Activated T-cell treated with anti-CD3 and anti-CD28 coated beads, Interleukin-2, amount 50 U/mL, for 4 hours (primary cell): ENCODE results near the gene C2CD4A. TPM values are rescaled to one million over a fixed set of nuclear protein-coding genes. Genes with fewer than 3 reads are reported as not detected.

Source experiments
- ATAC-seq, 2 donors: fragments of 200-7000 bp; cut with Tn5 transposase; one replicate each; pipeline ENCODE4 v1.10.0; 2021
- DNase-seq: peaks from one replicate; pipeline ENCODE4 v3.0.0-alpha.2; 2020
- H3K27me3 Mint-ChIP-seq: one replicate; pipeline ENCODE4 v1.8.0; 2021; ENCODE audit warnings: low read depth, mixed read lengths
- H3K36me3 Mint-ChIP-seq: one replicate; pipeline ENCODE4 v1.8.0; 2022; ENCODE audit warnings: mixed read lengths; ENCODE audit not compliant: insufficient read depth
- H3K4me1 Mint-ChIP-seq: one replicate; pipeline ENCODE4 v1.8.0; 2021; ENCODE audit warnings: low read depth, mixed read lengths
- H3K4me3 Mint-ChIP-seq: one replicate; pipeline ENCODE4 v1.8.0; 2021; ENCODE audit warnings: mild to moderate bottlenecking, moderate library complexity, mixed read lengths
- H3K9me3 Mint-ChIP-seq: one replicate; pipeline ENCODE4 v1.8.0; 2021; ENCODE audit warnings: mixed read lengths
- total RNA-seq, 3 donors: library from RNA; stranded (reverse); gene quantifications; one replicate each; pipeline ENCODE4 v1.2.1, GENCODE V29; 2021

Gene C2CD4A
- total RNA-seq, 3 donors from 2014 or later = 0.43 to 1.0 (median 0.69) TPM

DNA sequence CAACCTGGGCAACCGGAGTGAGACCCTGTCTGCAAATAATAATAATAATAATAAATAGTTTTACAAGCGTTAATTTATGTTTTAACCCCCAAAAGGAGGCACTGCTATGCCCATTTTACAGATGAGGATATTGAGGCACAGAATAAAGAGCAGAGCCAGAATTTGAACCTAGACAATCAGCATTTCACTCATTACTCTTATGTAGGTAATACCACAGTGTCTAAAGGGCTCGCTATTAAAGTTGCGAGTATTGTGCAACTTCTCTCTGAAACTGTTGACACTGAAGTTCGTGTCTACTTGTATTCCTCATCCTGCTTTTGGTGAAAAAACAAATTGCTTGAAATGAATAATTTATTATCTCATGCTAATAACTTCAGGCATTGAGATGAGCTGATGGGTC is 2.8 kb downstream of the C2CD4A start:
- H3K4me3 Mint-ChIP-seq = no peak overlapping the region
- peaks cover 18% of the 10 kb centered on the region for H3K4me1 Mint-ChIP-seq
- no peaks in the 10 kb centered on the region for H3K9me3 Mint-ChIP-seq
- H3K27me3 Mint-ChIP-seq = peaks cover 20% of the 10 kb centered on the region
- no peaks in the 10 kb centered on the region for H3K36me3 Mint-ChIP-seq
- ATAC-seq = no peak
- no peak for DNase-seq

DNA sequence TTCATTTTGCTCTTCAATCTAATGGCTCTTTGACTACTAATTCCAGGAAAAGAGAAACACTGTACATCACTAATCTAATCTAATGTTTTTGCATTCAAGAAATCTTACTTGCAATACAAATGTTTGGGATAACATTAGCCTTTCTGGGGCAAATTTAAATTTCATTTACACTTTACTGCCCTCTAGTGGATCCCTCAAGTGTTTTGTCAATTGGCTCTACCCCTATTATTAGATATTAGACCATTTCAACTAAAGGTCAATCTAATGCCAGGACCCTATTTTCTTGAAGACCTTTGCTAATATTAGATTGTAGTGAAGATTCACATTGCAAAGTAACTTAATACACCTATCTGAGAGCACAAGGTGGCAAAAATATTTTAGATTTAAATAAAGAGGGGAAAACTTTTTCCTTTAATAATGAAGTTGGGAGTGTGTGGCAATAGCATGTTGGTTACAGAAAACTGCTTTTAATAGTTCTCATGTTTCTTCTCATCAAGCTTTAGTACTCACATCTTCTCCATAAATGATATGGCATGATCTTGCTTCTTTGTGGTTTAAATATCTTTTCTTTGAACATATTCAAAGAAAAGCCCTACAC is 5.0 kb downstream of the C2CD4A start:
- ATAC-seq (no peak), DNase-seq (no peak)
- no peaks in the 10 kb centered on the region for H3K9me3 Mint-ChIP-seq
- H3K4me1 Mint-ChIP-seq = peaks cover 11% of the 10 kb centered on the region
- H3K36me3 Mint-ChIP-seq = no peaks in the 10 kb centered on the region
- H3K4me3 Mint-ChIP-seq = no peak overlapping the region
- peaks cover 12% of the 10 kb centered on the region for H3K27me3 Mint-ChIP-seq

DNA sequence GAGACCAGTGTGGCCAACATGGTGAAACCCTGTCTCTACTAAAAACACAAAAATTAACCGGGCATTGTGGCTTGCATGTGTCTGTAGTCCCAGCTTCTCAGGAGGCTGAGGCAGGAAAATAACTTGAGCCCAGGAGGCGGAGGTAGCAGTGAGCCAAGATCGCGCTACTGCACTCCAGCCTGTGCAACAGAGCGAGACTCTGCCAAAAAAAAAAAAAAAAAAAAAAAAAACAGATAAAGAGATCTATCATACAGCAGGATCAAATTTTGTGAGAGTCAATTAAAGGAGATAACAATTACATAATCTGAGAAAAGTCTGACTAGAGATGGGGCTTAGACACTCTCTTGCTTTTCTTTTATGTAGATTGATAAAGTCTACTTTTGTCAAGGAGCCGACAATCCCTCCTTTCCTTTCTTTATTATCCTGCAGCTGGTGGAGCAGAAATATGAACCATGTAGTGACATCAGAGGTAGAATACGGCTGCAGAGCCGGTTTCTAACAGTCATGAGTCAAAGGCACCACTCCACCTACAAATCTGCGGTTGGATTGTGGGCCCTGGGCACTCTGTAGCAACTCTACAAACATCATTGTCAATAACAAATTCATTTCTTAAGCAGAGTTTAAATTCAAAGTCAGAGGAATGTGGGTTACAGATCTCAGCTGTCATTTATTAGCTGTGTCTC is 9.0 kb downstream of the C2CD4A start:
- Mint-ChIP-seq H3K4me3 (no peak overlapping the region), H3K27me3 (peaks cover 5% of the 10 kb centered on the region), H3K4me1 (no peaks in the 10 kb centered on the region), H3K9me3 (no peaks in the 10 kb centered on the region), H3K36me3 (no peaks in the 10 kb centered on the region)
- no peak for ATAC-seq
- DNase-seq = no peak

DNA sequence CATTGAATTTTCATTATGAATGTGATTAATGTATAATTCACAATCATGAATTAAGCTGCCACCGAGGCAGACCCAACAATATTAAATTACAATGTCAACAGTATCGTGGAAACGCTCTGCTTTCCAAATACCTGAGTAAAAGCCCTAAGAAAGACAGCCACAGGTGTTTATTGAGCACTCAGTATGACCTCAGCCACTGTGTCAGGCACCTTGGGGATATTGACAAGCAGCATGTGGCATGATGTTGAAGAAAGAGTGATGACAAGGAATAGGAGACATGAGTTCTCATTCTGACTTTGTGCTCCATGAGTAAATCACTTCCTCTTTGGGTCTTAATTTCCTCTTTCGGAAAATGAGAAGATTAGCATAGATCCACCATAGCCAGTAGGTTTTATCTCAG is 12.8 kb downstream of the C2CD4A start:
- no peak for ATAC-seq
- Mint-ChIP-seq H3K27me3 (peaks cover 4% of the 10 kb centered on the region), H3K9me3 (peaks cover 7% of the 10 kb centered on the region), H3K36me3 (no peaks in the 10 kb centered on the region), H3K4me3 (no peak overlapping the region), H3K4me1 (no peaks in the 10 kb centered on the region)
- DNase-seq = no peak

DNA sequence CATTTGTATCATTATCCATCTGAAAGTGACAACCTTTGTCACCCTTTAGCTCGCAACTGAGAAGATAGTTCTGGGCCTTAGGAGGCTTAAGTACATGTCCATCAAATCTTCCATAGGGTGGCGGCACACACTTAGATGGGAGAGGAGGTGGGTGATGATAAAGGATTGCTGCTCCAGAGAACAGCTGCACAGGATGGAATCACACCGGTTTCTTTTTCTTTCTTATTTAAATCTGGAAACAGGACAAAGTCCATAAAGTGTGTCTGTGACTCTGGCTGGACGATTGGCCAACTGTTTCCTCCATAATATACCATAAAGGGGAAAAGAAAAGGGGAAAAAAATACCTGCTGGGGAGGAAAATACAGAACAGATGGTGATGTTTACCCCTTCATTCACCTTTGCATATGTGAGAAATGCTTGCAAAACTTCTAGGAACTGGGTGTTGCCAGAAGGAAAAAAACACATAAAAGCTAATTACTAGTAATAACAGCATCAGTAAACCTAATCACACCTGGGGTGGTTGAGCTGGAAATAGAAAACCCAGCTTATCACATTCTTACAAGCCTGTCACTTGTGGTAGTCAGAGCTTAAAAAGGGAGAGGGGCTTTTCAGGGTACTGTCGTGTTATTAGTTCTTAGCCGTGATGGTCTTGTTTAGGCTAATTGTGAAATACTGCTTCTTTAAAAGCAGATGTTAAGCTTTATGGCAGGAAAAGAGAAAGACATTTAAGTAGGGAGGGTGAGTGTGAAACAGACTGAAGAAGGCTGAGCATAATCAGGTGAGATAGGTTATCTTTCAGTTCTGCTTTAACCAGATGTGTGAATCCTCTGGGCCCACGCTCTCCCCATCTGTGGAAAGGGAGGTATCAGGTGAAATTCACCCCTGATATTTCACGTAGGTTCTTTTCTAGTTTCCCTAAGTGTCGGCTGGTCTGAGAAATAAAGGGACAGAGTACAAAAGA is 16.7 kb downstream of the C2CD4A start:
- H3K27me3 Mint-ChIP-seq = peaks cover 4% of the 10 kb centered on the region
- no peaks in the 10 kb centered on the region for H3K4me1 Mint-ChIP-seq
- ATAC-seq (no peak), DNase-seq (no peak)
- no peak overlapping the region for H3K4me3 Mint-ChIP-seq
- H3K36me3 Mint-ChIP-seq = no peaks in the 10 kb centered on the region
- peaks cover 7% of the 10 kb centered on the region for H3K9me3 Mint-ChIP-seq

DNA sequence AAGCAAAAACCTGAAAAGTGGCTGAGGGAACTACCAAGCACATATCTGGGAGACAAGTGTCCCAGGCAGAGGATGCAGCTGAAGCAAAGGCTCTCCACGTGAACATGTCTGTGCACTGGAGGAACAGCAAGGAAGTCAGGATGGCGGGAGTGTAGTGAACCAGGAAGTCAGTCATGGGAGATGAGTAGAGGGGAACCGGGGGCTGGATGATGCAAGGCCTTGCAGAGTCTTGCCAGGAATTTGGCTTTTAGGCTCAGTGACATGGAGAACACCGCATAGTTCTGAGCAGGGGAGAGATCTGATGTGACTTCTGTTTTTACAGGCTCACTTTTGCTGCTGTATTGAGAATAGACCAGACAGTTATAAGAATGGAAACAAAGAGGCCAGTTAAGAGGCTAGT is 19.0 kb downstream of the C2CD4A start:
- no peak for DNase-seq
- H3K36me3 Mint-ChIP-seq = no peaks in the 10 kb centered on the region
- H3K9me3 Mint-ChIP-seq = peaks cover 7% of the 10 kb centered on the region
- peaks cover 4% of the 10 kb centered on the region for H3K27me3 Mint-ChIP-seq
- ATAC-seq = no peak
- no peak overlapping the region for H3K4me3 Mint-ChIP-seq
- H3K4me1 Mint-ChIP-seq = no peaks in the 10 kb centered on the region

DNA sequence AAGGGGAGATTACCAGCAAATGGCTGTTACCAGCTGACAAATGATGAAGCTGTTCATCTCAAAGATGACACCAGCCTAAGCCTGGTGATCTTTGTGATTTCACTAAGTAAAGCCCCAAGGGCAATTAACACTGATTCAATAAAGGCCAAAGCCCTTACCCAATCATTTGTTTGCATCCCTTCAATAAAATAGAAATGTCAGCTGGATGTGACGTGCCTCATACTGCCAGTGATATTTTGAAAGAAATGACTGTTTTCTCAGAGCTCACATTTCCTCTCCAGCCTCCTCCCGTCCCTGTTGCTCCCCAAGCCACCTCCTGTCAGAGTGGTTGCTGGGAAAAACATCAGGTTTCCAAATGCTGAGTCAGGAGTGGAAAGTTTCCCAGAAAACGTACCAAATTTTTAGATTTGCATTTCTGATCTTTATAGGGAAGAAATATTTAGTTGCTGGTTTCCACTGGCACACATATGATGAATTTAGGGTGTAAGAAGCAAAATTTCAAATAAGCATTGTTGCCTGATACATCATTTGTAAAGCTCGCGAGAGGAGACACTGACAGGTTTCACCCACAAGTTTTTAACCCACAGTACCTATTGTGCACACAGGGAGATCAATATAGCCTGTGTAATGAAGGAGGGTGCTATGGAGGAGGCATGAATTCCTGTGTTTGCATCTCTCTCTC is 21.0 kb downstream of the C2CD4A start:
- no peak overlapping the region for H3K4me3 Mint-ChIP-seq
- ATAC-seq = peak in 1 of 2 donors; percentile 18
- DNase-seq = no peak
- no peaks in the 10 kb centered on the region for H3K36me3 Mint-ChIP-seq
- peaks cover 7% of the 10 kb centered on the region for H3K9me3 Mint-ChIP-seq
- H3K4me1 Mint-ChIP-seq = no peaks in the 10 kb centered on the region
- H3K27me3 Mint-ChIP-seq = peaks cover 4% of the 10 kb centered on the region

DNA sequence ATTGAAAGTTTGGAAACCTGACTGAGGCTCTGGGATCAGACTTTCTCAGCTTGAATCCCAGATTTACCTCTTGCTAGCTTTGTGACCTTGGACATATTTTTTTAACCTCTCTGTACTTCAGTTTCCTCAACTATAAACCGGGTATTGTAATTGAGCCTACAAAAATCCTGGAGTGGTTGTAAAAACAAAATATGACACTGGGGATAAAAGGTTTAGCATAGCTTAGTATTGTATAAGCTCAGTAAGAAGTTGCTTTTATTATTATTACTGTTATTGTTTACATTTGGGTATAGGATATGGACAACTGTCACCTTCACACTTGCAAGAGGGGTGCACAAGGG is 21.5 kb downstream of the C2CD4A start:
- no peaks in the 10 kb centered on the region for H3K4me1 Mint-ChIP-seq
- DNase-seq (no peak), ATAC-seq (no peak)
- no peaks in the 10 kb centered on the region for H3K36me3 Mint-ChIP-seq
- H3K4me3 Mint-ChIP-seq = no peak overlapping the region
- peaks cover 7% of the 10 kb centered on the region for H3K9me3 Mint-ChIP-seq
- peaks cover 4% of the 10 kb centered on the region for H3K27me3 Mint-ChIP-seq

DNA sequence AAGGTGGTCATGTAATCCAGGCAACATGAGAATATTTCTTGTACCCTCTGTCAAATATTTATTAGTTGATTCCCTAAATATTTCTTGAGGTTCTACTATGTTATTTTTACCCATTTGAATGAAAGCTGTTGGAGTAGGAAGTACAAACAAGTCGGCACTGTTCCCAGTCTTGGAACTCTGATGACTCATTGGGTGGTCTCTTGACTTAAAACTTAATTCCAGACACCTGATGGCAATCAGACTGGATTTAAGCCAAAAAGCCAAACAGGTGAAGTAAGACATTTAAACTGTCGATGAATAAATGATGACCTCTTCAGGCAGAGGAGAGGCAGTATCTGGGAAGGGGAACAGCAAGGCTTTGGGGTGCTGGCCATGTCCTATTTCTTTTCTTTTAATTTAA is 22.8 kb downstream of the C2CD4A start:
- Mint-ChIP-seq H3K27me3 (peaks cover 4% of the 10 kb centered on the region), H3K36me3 (no peaks in the 10 kb centered on the region), H3K4me3 (no peak overlapping the region), H3K4me1 (no peaks in the 10 kb centered on the region), H3K9me3 (no peaks in the 10 kb centered on the region)
- no peak for DNase-seq
- no peak for ATAC-seq

DNA sequence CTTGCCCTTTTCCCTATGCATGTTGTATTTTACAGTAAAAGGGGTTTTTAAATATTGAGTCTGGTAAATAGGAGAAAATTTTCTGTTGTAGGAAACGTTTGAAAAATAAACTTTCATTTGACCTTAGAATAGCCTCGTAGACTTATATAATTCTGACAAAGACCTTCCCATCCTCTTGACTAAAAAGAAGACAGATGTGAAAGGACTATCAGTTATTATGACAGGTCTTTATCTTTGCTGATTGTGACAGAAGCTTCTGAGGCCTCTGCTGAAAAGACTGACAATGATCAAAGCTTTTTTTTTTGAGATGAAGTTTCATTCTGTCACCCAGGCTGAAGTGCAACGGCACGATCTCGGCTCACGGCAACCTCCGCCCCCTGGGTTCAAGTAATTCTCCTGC is 24.2 kb downstream of the C2CD4A start:
- Mint-ChIP-seq H3K27me3 (peaks cover 4% of the 10 kb centered on the region), H3K4me1 (no peaks in the 10 kb centered on the region), H3K36me3 (no peaks in the 10 kb centered on the region), H3K4me3 (no peak overlapping the region), H3K9me3 (no peaks in the 10 kb centered on the region)
- DNase-seq = no peak
- ATAC-seq = no peak

DNA sequence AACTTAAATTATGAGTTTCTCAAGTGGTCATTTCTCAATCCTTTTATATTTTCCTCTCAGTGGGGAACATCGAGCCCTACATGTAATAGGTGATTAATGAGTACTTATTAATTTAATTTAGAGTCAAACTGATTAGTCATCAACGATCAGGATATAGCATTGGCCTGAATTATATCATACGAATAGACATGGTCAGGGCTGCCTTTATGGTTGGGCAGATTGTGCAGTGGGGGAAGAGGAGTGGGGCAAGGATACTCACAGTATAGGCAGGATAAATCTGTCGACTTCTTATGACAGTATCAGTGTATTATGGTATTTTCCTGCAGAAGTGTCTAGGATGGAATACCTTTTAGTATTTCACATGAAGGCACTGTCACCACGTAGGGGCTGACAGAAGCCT is 27.0 kb downstream of the C2CD4A start:
- no peak for DNase-seq
- ATAC-seq = no peak
- Mint-ChIP-seq H3K4me3 (no peak overlapping the region), H3K36me3 (no peaks in the 10 kb centered on the region), H3K4me1 (no peaks in the 10 kb centered on the region), H3K9me3 (no peaks in the 10 kb centered on the region), H3K27me3 (peaks cover 13% of the 10 kb centered on the region)

DNA sequence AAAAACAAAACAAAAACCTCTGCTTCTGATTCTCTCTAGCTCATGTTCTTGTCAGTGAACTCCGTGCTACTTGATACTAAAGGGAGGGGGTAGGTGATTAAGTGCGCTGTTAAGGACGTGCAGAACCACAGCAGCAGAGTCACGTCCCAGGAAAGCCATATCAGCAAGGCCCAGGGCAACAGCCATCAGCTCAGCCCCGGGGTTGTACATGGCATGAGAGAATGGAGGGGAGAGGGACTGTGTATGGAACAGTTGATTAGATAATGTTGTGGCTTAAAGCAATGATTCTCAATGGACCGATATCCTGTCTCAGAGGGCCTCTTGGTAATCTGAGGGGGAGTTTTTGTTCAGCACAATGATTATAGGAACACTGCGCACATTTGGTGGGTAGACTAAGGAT is 27.6 kb downstream of the C2CD4A start:
- peaks cover 18% of the 10 kb centered on the region for H3K27me3 Mint-ChIP-seq
- DNase-seq (no peak), ATAC-seq (no peak)
- no peaks in the 10 kb centered on the region for H3K9me3 Mint-ChIP-seq
- no peaks in the 10 kb centered on the region for H3K4me1 Mint-ChIP-seq
- no peaks in the 10 kb centered on the region for H3K36me3 Mint-ChIP-seq
- no peak overlapping the region for H3K4me3 Mint-ChIP-seq

DNA sequence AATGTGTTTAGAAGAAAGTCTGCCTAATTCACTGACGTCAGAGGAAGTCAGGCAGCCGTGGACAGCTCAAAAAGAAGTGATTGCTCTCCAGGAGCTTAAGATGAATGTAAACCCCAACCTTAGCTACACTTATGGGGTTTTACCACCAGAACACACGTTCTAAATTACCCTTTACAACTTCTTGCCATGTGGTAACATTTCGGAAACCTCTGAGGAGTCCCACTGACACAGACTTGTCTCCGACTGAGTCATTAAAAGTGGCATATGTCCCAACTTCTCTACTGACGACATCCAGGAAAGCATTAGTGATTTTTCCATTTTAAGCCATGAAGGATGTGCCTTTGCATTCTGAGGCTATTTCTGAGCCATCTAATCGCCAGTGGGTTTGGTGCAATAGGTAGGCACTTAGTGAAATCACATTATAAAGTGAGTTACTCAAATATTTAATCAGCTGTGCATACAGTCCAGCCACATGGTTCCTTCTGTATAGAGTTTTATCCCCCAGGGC is 32.4 kb downstream of the C2CD4A start:
- H3K27me3 Mint-ChIP-seq = peaks cover 16% of the 10 kb centered on the region
- no peaks in the 10 kb centered on the region for H3K4me1 Mint-ChIP-seq
- H3K9me3 Mint-ChIP-seq = no peaks in the 10 kb centered on the region
- H3K36me3 Mint-ChIP-seq = no peaks in the 10 kb centered on the region
- ATAC-seq (peak in 1 of 2 donors; percentile 38), DNase-seq (no peak)
- H3K4me3 Mint-ChIP-seq = no peak overlapping the region

DNA sequence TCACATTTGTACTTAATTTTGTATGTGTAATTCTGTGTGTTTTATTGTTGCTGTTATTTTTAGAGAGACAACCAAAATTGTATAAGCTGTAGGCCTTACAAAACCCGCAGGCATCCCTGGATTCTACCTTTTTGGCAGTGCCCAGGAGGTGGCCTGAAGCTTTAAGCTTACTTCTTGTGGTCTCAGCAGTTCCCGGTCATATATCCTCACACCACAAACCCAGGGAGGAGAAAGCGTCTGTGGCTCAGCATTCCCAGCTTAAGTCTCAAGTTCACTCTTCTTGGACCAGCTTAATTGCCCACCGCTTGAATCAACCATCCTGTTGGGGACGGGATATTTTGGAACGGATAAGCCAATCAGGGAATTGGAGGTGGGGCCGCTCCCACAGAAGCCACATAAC is 36.7 kb downstream of the C2CD4A start:
- DNase-seq (no peak), ATAC-seq (no peak)
- Mint-ChIP-seq H3K4me1 (no peaks in the 10 kb centered on the region), H3K4me3 (no peak overlapping the region), H3K36me3 (no peaks in the 10 kb centered on the region), H3K27me3 (peaks cover 6% of the 10 kb centered on the region), H3K9me3 (no peaks in the 10 kb centered on the region)
